ENCODE results near the gene CFAP221. TPM values are rescaled to one million over a fixed set of nuclear protein-coding genes. Genes with fewer than 3 reads are reported as not detected.
A peak's percentile ranks its signal among the peaks of the same experiment; 100 is the strongest.

Gene CFAP221
- total and polyA plus RNA-seq, 2 experiments from 2014 or later: 0.42 to 0.65 TPM

DNA sequence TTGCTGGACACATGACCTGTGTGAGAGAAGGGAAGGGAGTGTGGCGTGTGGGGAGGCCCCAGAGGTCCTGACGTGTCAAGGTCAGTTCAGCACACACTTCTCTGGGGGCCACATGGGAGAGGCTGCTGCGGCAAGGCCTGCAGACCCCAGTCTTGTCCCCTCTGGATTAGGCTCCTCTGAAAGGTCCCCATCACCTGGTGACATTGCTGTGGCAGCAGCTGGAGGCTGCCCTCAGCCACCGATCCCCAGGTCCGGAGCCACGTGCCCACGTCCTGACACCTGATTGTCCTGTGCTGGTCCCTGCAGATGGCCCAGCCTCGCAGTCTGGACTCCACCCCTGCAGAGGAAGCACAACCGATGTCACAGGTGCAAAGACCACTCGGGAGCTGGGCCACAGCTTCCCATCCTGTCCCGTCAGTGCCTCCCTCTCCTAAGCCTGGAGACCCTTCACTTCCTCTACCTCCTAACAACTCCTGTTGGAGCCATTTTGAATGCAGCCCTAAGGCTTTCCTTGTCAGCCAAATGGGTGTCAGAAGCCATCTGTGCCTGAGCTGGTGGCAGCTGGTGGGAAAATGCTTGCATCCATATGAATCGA is 147.5 kb downstream of the CFAP221 start:
- Histone ChIP-seq H3K27ac (ENCODE audit: low read depth) (no peak overlapping the region), H3K36me3 (ENCODE audit: insufficient read depth) (no peaks in the 10 kb centered on the region)
- H3K36me3 Mint-ChIP-seq (ENCODE audit: low read depth): peaks cover 4% of the 10 kb centered on the region

More for the DNA sequence above, 147.5 kb downstream of the CFAP221 start:
- peaks cover 26% of the 10 kb centered on the region for H3K4me1 Mint-ChIP-seq
- Histone ChIP-seq H3K4me3 (no peak overlapping the region), H3K79me2 (replicated peaks; ENCODE audit: insufficient read depth) (no peaks in the 10 kb centered on the region), H2AFZ (no peak overlapping the region), H3K9me2 (ENCODE audit: insufficient read depth) (no peaks in the 10 kb centered on the region), H3K4me2 (no peak overlapping the region), H3K27me3 (ENCODE audit: insufficient read depth) (no peaks in the 10 kb centered on the region), H4K20me1 (replicated peaks; ENCODE audit: insufficient read depth) (no peaks in the 10 kb centered on the region), H3F3A (replicated peaks; ENCODE audit: low read depth) (peaks cover 3% of the 10 kb centered on the region; the same call in 1 of the 2 replicates), H3K4me1 (ENCODE audit: insufficient read depth) (peaks cover 13% of the 10 kb centered on the region; the same call in 1 of the 2 replicates)
- DNase-seq (ENCODE audit: low spot score) (no peak), ATAC-seq (no peak)
- H3K4me3 Mint-ChIP-seq: no peak overlapping the region
- TF ChIP-seq ZNF462 (CRISPR knock-in tag; IDR thresholded peaks at IDR 0.05) (no peak), STAT1 (IDR thresholded peaks at IDR 0.05; ENCODE audit: unreplicated experiment) (no peak), JUNB (IDR thresholded peaks at IDR 0.05; ENCODE audit: unreplicated experiment) (no peak), EZH2 (IDR thresholded peaks at IDR 0.05; ENCODE audit: low read depth, unreplicated experiment) (no peak)
- TF ChIP-seq, protein P1, sequence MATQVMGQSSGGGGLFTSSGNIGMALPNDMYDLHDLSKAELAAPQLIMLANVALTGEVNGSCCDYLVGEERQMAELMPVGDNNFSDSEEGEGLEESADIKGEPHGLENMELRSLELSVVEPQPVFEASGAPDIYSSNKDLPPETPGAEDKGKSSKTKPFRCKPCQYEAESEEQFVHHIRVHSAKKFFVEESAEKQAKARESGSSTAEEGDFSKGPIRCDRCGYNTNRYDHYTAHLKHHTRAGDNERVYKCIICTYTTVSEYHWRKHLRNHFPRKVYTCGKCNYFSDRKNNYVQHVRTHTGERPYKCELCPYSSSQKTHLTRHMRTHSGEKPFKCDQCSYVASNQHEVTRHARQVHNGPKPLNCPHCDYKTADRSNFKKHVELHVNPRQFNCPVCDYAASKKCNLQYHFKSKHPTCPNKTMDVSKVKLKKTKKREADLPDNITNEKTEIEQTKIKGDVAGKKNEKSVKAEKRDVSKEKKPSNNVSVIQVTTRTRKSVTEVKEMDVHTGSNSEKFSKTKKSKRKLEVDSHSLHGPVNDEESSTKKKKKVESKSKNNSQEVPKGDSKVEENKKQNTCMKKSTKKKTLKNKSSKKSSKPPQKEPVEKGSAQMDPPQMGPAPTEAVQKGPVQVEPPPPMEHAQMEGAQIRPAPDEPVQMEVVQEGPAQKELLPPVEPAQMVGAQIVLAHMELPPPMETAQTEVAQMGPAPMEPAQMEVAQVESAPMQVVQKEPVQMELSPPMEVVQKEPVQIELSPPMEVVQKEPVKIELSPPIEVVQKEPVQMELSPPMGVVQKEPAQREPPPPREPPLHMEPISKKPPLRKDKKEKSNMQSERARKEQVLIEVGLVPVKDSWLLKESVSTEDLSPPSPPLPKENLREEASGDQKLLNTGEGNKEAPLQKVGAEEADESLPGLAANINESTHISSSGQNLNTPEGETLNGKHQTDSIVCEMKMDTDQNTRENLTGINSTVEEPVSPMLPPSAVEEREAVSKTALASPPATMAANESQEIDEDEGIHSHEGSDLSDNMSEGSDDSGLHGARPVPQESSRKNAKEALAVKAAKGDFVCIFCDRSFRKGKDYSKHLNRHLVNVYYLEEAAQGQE (IDR thresholded peaks at IDR 0.05; ENCODE audit: unreplicated experiment): no peak
- 0 out of 2 replicates have a peak overlapping the region, but pooled peaks have one; percentile 9 for H3K27ac Mint-ChIP-seq
- H3K27me3 Mint-ChIP-seq (ENCODE audit: insufficient read depth, low read depth, poor library complexity): peaks cover 7% of the 10 kb centered on the region
- H3K9me3 Mint-ChIP-seq: no peaks in the 10 kb centered on the region

Measured in GM23338 (cell line).